Effector memory CD4-positive, alpha-beta T cell (primary cell): ENCODE measurements around the gene MBD4.

Experiments
- DNase-seq, 3 donors: peaks; one replicate each; pipeline ENCODE4 v3.0.0-alpha.2; 2020
- H3K27ac ChIP-seq: 2 replicates; pipeline ENCODE4 v1.7.0; 2013; ENCODE audit warnings: mild to moderate bottlenecking, low read length, moderate library complexity; ENCODE audit not compliant: insufficient read depth, poor library complexity, severe bottlenecking
- H3K27me3 ChIP-seq: replicated peaks from 2 replicates; pipeline ENCODE4 v1.7.0; 2013; ENCODE audit warnings: mild to moderate bottlenecking, low read length; ENCODE audit not compliant: insufficient read depth, control insufficient read depth, poor library complexity, severe bottlenecking
- H3K36me3 ChIP-seq: 2 replicates; pipeline ENCODE4 v1.7.0; 2013; ENCODE audit warnings: mild to moderate bottlenecking, low read length, moderate library complexity; ENCODE audit not compliant: control insufficient read depth, insufficient read depth
- H3K4me1 ChIP-seq: 2 replicates; pipeline ENCODE4 v1.7.0; 2013; ENCODE audit warnings: low read length, mild to moderate bottlenecking; ENCODE audit not compliant: control insufficient read depth, insufficient read depth, poor library complexity, severe bottlenecking
- H3K4me3 ChIP-seq: 2 replicates; pipeline ENCODE4 v1.7.0; 2013; ENCODE audit warnings: low read length, low read depth, mild to moderate bottlenecking; ENCODE audit not compliant: insufficient read depth, poor library complexity, severe bottlenecking
- H3K9me3 ChIP-seq: 2 replicates; pipeline ENCODE4 v1.7.0; 2013; ENCODE audit warnings: mild to moderate bottlenecking, low read length, moderate library complexity; ENCODE audit not compliant: control insufficient read depth

MBD4 gene

GRCh38 chr3:129463716-129464115 is 24.0 kb upstream of the MBD4 start:
- H3K4me3 ChIP-seq, result no peak overlapping the region
- H3K36me3 ChIP-seq, result no peaks in the 10 kb centered on the region
- no peak for DNase-seq
- H3K4me1 ChIP-seq, result no peaks in the 10 kb centered on the region
- no peak overlapping the region for H3K27ac ChIP-seq
- no peaks in the 10 kb centered on the region for H3K9me3 ChIP-seq
- H3K27me3 ChIP-seq, result no peaks in the 10 kb centered on the region

GRCh38 chr3:129463094-129463493 is 23.3 kb upstream of the MBD4 start:
- Histone ChIP-seq H3K4me3 (no peak overlapping the region), H3K9me3 (no peaks in the 10 kb centered on the region), H3K27me3 (no peaks in the 10 kb centered on the region), H3K36me3 (no peaks in the 10 kb centered on the region), H3K4me1 (no peaks in the 10 kb centered on the region), H3K27ac (no peak overlapping the region)
- no peak for DNase-seq

GRCh38 chr3:129462361-129462968 is 22.7 kb upstream of the MBD4 start:
- no peak overlapping the region for H3K4me3 ChIP-seq
- H3K9me3 ChIP-seq, result no peaks in the 10 kb centered on the region
- no peaks in the 10 kb centered on the region for H3K4me1 ChIP-seq
- DNase-seq, result no peak
- no peaks in the 10 kb centered on the region for H3K36me3 ChIP-seq
- H3K27ac ChIP-seq, result no peak overlapping the region
- H3K27me3 ChIP-seq, result no peaks in the 10 kb centered on the region

- no peaks in the 10 kb centered on the region for H3K36me3 ChIP-seq
- no peaks in the 10 kb centered on the region for H3K27me3 ChIP-seq
- no peak overlapping the region for H3K4me3 ChIP-seq
- no peak overlapping the region for H3K27ac ChIP-seq
- no peaks in the 10 kb centered on the region for H3K9me3 ChIP-seq
- DNase-seq, result no peak
- H3K4me1 ChIP-seq, result no peaks in the 10 kb centered on the region
Observed at GRCh38 chr3:129461461-129462146, 21.9 kb upstream of the MBD4 start.

- Histone ChIP-seq H3K4me1 (no peaks in the 10 kb centered on the region), H3K4me3 (no peak overlapping the region), H3K9me3 (no peaks in the 10 kb centered on the region), H3K27ac (no peak overlapping the region), H3K27me3 (no peaks in the 10 kb centered on the region), H3K36me3 (no peaks in the 10 kb centered on the region)
- DNase-seq, result no peak
Observed at GRCh38 chr3:129461022-129461421, 21.3 kb upstream of the MBD4 start.

GRCh38 chr3:129460572-129460971 is 20.8 kb upstream of the MBD4 start:
- H3K27ac ChIP-seq, result no peak overlapping the region
- no peak for DNase-seq
- H3K36me3 ChIP-seq, result no peaks in the 10 kb centered on the region
- H3K27me3 ChIP-seq, result no peaks in the 10 kb centered on the region
- H3K9me3 ChIP-seq, result no peaks in the 10 kb centered on the region
- no peaks in the 10 kb centered on the region for H3K4me1 ChIP-seq
- H3K4me3 ChIP-seq, result no peak overlapping the region

- no peaks in the 10 kb centered on the region for H3K36me3 ChIP-seq
- no peaks in the 10 kb centered on the region for H3K4me1 ChIP-seq
- no peak for DNase-seq
- no peak overlapping the region for H3K4me3 ChIP-seq
- H3K9me3 ChIP-seq, result no peaks in the 10 kb centered on the region
- no peaks in the 10 kb centered on the region for H3K27me3 ChIP-seq
- H3K27ac ChIP-seq, result no peak overlapping the region
Observed at GRCh38 chr3:129460155-129460554, 20.4 kb upstream of the MBD4 start.

GRCh38 chr3:129453732-129454131 is 14.0 kb upstream of the MBD4 start:
- Histone ChIP-seq H3K4me3 (no peak overlapping the region), H3K27ac (no peak overlapping the region), H3K27me3 (no peaks in the 10 kb centered on the region), H3K36me3 (peaks cover 3% of the 10 kb centered on the region), H3K9me3 (no peaks in the 10 kb centered on the region), H3K4me1 (no peaks in the 10 kb centered on the region)
- no peak for DNase-seq

- H3K27me3 ChIP-seq, result no peaks in the 10 kb centered on the region
- H3K9me3 ChIP-seq, result no peaks in the 10 kb centered on the region
Observed at GRCh38 chr3:129449279-129450115, 9.7 kb upstream of the MBD4 start.

More at GRCh38 chr3:129449279-129450115, 9.7 kb upstream of the MBD4 start:
- Histone ChIP-seq H3K4me3 (no peak overlapping the region), H3K36me3 (peaks cover 3% of the 10 kb centered on the region), H3K27ac (no peak overlapping the region), H3K4me1 (no peaks in the 10 kb centered on the region)
- DNase-seq, result no peak
